C1 segment of cervical spinal cord (tissue), 14 donors: ENCODE measurements around the gene POLR3B.

Source experiments
- DNase-seq, 14 donors: peaks; one replicate each; lab custom pipeline; 2025; lab: John Stamatoyannopoulos, UW

The POLR3B gene

GRCh38 chr12:106551410-106551809 lies 193.9 kb downstream of the POLR3B start:
- DNase-seq, result no peak

GRCh38 chr12:106552228-106552627 lies 194.7 kb downstream of the POLR3B start:
- no peak for DNase-seq
